HG03469 (cell line): ENCODE data around the gene ZMYND8.
"Not testable (repeated sequence)": the region's sequence is repeated elsewhere in the genome, so short reads cannot be mapped to it uniquely, and the experiment has no call there.

Experiments
- ATAC-seq: cut with Tn5 transposase; IDR thresholded peaks from one replicate; pipeline ENCODE4 v1.9.1; 2021; ENCODE audit warnings: mild to moderate bottlenecking, moderate library complexity, moderate number of reproducible peaks; ENCODE audit not compliant: unreplicated experiment

Gene ZMYND8

DNA sequence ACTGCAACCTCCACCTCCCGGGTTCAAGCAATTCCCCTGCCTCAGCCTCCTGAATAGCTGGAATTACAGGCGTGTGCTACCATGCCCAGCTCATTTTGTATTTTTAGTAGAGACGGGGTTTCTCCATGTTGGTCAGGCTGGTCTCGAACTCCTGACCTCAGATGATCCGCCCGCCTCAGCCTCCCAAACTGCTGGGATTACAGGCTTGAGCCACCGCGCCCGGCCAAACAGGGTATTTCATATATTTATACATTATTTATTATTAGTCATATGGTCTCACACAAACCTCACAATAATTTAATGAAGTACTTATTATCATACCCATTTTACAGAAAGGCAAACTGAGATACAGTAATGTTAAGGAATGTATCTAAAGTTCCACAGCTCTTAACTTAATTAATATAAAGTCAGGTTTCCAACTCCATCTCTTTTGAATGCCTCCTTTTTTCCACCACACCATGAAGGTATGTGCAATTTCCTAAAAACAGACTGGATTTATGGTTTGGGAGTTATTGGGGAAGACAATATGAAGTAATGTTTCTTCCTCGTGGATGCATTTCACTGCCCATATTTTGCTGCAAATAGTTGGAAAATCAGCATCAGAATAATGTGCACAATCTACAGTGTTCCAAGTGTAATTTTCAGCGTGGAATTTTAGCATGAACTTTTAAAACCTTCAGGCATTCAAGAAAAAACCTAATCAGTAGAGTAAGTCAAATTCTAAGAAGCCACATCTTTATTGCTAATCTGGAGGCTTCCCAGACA is 65.7 kb downstream of the ZMYND8 start:
- ATAC-seq: no peak

DNA sequence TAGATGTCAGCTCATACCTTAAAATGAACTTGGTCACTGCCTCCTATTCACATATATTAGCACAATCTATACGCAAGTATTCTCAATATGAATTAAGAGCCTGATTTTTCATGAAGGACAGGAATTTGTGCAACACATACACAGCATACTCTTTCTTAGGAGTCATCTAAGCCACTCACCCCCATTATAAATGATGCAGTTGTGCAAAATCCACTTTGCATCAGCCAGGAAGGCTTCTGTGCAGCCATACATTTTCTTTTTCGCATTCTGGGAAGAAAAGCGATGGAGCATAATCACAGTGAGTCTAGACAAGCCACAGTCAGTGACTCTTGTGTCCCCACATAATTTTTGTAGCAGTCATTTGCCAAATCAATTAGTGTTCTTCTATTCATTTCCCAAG is 66.5 kb downstream of the ZMYND8 start:
- no peak for ATAC-seq

DNA sequence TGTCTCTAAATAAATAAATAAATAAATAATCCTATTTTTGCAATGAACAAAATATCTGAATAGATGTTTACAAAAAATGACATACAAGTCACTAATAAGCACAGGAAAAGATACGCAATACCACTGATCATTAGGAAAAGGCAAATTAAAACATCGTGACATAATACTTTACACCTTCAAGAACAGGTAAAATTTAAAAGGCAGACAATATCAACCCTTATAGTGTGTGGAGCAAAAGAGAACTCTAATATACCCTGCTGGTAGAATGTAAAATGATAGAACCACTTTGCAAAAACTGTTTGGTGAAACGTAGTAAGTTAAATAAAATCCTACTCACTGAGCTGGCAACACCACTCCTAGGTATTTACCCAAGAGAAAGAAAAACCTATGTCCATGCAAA is 67.4 kb downstream of the ZMYND8 start:
- ATAC-seq: no peak

DNA sequence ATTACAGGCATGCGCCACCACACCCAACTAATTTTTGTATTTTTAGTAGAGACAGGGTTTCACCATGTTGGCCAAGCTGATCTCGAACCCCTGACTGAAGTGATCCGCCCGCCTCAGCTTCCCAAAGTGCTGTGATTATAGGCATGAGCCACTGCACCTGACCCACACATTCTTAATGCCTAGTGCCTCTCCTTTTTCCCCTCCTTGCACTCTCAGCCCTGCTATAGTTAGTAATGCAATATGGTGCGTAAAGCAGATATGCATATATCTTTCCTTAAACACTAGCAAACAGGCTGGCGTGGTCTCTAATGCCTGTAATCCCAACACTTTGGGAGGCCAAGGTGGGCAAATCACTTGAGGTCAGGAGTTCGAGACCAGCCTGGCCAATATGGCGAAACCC is 68.0 kb downstream of the ZMYND8 start:
- ATAC-seq: not testable (repeated sequence)

DNA sequence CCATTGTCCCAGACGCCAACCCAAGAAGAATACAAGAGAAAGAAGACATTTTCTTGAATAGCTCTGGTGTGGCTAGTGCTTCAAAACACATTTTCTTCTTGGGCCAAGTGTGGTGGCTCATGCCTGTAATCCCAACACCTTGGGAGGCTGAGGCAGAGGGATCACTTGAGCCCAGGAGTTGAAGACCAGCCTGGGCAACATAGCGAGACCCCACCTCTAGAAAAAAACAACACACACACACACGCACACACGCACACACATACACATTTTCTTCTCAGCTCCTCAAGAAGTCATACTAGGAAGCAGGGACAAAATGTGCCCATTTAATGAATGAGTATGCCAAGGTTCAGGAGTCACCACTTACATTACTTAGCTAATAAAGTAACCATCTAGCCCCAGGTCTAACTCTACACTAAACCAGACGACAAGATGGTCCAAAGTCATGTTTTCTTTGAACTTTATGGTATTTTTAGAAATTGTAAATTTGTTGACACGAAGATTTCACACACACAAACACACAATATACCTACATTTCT is 68.8 kb downstream of the ZMYND8 start:
- no peak for ATAC-seq

DNA sequence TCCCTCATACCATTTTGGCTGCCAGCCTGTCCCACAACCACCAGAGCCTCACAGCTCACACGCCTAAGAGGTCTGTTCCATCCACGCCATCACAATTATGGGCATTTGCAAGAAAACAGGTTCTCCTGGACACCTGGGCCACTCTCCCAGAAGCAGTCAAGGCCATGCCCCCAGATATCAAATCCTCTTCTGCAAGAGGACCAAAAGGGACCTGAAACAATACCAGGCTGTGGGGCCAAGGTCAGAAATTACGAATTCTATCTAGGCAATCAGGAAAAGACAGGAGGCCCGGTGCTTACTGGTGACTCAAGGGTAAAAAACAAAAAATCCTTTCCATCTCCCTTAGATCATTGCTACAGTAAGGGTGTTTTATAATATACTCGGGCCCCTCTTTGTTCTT is 69.8 kb downstream of the ZMYND8 start:
- ATAC-seq: no peak

DNA sequence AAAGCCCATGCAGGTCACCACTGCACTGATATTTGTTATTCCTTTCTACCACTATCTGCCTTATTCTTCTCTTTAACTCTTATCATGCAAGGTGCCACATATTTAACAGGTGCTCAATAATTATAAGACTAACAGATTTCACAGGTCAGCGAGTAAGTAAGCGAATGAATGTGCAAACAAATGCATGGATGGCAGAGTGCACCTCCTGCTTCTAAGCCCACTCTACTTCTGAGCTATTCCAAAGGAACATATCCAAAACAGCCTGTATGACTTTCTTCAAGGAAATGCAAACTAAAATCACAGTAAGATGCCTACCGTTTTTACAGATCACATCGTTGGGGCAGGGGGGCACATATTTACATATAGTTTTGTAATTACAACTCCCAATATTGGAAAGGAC is 71.3 kb downstream of the ZMYND8 start:
- ATAC-seq: no peak

DNA sequence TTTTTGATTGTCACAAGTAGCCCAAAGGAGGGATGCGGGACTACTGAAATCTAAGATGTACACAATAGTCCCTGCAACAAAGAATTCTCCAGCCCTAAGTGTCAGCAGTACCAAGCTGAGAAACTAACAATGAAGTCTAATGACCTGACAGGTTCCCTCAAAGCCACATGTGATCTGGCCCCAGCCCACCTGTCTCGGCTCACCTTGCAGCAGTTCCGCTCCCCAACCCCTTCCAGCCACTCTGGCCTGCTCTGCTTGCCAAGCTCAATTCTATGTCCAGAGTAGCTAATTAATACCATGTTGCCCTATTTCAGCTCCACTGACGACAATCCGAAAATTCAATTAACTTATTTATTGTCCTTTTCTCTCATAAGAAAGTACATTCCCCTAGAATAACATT is 72.1 kb downstream of the ZMYND8 start:
- no peak for ATAC-seq

DNA sequence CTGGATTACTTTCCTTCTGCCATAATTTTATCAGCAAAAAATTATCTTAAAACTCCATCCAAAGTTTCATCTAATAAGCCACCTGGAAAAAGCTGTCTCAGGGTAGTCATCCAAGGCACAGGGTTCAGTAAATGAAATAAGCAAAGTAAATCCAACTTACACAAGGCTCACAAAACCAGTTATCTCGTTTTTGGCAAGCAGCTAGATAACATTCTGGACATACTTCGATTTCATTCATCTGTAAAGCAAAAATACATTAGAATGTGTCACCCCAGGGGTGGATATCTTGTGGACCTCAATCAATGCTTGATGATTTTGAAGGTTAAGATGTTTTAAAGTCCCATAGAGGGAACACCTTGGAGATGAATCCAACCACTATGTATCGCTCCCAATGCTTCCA is 73.1 kb downstream of the ZMYND8 start:
- no peak for ATAC-seq

DNA sequence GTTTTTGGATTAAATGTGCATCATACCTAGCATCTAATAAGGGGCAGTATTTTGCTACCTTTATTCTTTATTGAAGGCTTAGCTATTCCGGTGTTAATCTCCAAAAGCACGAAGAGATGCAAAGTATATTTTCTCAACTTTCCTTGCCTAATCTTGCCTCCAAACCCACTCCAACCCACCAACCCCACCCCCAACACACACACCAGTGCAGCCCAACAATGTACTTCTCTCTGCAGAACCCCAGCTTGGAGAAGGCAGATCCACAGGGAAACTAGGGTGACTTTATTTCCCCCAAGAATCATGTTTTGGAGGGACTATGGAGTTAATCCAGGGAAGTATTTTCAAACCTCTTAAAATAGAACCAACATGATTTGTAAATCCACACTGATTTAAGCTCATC is 73.6 kb downstream of the ZMYND8 start:
- no peak for ATAC-seq

DNA sequence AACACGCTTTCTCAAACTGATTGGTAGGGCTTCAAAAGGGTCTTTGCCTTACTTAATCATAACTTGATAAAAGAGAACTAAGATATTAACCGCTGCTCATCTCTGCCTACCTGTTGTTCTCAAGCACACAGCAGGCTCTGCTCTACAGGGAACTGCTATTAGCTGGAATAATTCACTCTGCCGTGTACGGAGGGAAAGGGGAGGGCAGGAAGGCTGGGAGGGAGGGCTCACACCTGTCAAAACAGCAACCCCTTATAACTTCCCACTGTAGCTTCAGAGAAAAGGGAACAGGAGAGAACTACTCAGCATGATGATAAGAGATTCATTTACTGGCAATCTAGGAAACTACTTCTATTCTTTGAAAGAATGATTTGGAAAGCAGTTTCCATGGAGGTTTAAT is 75.1 kb downstream of the ZMYND8 start:
- ATAC-seq: no peak

DNA sequence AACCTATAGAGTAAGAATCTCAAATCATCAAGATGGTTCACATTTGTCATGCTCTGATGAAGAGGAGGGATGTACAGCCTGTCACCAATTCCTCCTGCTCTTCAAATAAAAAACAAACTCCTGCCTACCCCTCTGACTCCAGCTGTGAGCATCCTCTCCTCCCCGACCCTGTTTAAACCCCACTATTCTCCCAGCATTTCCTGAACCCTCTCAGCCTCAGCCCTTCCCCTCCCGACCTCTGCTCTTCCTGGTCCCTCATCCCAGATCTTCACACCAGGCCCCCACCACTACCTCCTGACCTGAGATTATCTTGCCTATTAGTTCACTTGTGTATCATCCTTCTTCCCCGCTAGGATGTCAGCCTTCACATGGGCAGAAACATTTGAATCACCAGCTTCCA is 75.8 kb downstream of the ZMYND8 start:
- ATAC-seq: no peak

DNA sequence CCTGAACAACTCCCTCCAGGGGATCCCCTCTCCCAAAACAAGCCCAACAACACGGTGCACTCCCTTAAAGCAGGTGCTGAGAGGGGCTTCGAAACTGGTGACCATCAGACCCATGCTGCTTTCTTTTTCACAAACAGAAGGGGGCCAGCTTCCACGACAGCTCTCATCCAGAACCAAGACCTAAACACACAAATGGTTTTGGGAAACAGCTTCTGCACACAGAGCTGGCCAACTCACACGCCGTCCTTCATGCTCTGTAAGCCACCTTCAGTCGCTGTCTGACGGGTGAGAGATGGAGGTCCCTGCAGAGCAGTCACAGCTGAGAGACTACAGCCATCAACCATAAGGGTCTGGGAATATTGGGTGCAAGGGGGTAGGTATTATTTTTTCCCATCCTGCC is 76.3 kb downstream of the ZMYND8 start:
- no peak for ATAC-seq

DNA sequence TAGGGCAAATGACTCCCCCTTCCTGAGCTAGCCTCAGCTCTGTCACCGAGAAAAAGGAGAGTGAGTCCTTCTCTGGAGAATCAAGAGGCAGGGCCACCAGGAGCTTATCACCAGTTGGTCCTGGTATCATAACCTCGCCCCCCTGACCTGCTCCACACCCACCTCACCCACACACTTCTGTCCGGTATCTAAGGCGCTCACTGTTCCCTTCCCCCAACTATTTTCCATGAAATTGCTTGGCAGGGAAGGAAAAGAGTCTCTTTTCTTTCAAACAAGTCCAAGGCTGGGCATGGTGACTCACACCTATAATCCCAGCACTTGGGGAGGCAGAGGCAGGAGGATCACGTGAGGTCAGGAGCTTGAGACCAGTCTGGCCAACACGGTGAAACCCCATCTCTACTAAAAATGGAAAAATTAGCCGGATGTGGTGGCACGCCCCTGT is 77.6 kb downstream of the ZMYND8 start:
- ATAC-seq: no peak

DNA sequence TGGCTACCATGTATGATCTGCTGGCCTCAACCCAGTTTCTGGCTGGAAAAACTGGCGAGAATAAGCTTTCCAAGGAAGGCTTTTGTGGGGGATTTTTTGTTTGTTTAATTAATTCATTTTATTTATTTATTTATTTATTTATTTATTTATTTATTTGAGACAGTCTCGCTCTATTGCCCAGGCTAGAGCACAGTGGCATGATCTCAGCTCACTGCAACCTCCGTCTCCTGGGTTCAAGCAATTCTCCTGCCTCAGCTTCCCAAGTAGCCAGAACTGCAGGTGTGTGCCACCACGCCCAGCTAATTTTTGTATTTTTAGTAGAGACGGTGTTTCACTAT is 79.0 kb downstream of the ZMYND8 start:
- not testable (repeated sequence) for ATAC-seq

DNA sequence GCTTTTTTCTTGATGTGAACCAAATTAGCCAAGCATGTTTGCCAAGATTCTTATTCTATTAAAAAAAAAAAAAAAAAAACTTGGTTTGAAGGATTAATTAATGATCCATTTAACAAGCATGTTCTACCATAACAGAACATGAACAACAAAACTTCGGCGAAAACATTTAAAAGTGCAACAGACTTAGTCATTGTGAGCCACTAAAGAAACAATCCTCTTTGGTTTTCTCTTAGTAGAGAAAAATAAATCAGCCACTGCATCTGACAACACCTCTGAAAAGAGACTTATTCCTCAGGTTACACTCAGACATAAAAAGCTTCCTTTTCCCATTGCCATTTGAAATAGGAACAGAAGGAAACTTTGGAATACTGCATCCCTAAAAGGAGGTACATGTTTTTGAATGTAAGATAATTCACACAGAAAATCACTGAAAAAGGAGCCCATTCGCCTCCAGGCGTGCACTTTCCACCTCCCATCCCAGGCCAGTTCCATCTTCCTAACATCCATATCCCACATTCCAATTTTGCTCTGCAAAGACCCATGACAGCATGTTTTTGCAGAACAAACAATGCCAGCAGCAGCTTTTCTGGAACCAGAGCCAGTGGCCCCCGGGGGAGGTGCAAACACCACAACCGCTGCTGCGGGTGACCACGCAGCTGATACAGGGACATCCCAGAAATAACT is 79.5 kb downstream of the ZMYND8 start:
- ATAC-seq: no peak

DNA sequence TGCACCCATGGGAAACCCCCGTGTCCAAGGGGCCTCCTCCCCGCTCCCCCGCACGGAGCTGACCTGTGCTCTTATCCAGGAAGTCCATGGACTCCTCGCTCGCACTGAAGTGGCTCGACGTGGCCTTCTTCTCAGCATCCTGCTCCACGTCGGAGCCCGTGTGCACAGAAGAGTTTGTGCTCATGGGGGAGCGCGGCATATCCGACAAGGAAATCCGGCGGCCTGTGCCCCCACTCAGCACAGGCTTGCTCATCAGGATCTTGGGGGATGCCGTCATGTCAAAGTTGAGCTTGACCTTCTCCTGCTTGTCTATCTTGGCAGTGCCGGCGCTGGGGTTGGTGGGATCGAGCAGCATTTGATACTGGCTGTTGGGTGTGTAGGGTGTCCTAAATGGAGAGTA is 80.2 kb downstream of the ZMYND8 start:
- no peak for ATAC-seq

DNA sequence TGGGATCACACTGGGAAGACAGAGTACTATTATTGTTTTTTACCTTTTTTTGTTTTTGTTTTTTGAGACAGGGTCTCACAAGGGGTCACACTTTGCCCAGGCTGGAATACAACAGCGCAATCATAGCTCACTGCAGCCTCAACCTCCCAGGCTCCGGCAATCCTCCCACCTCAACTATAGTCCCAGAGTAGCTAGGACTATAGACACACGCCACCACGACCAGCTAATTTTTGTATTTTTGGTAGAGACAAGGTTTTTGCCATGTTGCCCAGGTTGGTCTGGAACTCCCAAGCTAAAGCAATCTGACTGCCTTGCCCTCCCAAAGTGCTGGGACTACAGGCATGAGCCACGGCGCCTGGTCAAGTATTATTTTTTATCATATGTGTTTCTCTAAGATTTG is 81.0 kb downstream of the ZMYND8 start:
- no peak for ATAC-seq

DNA sequence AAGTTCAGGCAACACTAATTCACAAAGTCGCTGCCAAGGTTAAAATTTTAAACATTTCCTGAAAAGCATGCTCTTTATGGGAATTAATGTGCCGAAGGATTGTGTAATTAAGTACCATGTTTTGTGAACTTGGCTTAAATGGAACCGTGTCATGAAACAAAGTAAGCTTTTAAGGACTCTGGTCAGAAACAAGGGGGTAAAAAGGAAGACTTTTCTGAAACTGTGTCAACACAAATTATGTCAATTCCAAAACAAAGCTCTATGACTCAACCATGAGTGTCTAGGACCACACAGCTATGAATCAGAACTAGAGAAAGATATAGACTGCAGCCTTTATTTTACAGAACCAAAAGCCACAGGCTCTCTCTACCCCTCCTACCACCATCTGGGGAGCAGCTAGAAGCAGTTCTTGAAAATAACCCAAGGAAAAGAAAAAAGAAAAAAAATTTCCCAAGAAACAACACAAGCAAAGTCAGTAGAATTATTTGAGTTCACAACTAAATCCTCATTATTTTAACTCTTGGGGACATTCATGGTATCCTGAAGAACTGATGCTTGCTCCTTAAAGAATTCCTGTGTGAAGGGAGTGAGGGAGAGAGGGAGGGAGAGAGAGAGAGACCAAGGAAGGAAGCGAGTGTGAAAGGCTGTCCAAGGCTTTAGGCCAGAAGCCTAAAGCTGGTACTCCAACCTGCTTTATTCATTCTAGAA is 81.9 kb downstream of the ZMYND8 start:
- peak; percentile 51 for ATAC-seq

DNA sequence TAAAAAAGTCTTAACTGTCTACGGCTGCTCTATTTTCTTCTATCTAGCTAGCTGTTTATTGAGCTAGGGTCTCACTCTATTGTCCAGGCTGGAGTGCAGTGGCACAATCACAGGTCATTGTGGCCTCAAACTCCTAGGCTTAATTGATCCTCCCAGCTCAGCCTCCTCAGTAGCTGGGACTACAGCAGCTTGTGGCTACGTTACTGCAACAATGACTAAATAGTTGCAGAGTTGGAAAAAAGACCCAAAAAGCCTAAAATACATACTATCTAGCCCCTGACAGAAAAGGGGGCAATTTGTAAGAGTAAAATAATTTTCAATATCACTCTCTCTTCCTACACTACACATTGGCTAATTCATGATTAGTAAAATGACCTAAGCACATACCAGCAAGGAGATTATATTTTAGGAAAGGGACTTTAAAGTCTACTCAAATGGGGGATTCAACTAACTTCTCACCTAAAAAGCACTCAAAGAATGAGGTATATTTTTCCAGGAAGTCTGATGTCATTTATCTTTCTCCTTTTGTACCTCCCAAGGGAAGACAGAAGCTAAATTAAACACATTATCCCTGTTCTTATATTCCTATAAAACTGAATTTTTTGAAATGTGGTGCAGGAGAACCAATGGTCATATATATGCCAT is 82.8 kb downstream of the ZMYND8 start:
- ATAC-seq: no peak

DNA sequence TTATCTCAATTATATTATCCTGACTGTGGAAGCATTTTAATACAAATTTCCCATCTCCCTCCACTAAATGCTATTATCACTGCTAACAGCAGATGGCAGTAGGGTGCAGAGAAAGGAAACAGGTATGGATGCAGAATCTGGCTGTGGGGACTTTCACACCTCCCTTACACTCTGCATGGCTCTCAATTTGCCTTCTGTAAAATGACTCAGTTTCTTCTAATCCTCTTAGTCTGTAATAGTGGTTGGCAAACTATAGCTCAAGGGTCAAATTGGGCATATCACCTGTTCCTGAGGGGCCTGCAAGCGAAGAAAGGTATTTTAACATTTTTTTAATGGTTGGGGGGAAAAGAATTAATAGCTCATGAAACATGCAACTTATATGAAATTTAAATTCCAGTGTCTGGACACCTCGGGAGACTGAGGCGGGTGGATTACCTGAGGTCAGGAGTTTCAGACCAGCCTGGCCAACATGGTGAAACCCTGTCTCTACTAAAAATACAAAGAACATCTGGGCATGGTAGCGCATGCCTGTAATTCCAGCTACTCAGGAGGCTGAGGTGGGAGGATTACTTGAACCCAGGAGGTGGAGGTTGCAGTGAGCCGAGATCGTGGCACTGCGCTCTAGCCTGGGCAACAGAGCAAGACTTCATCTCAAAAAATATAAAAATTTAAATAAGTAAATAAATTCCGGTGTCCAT is 83.5 kb downstream of the ZMYND8 start:
- no peak for ATAC-seq
